Activated CD8-positive, alpha-beta memory T cell treated with anti-CD3 and anti-CD28 coated beads, Interleukin-2, amount 50 U/mL, for 48 hours (primary cell): ENCODE data around the gene ZC3H13.

ENCODE experiments used
- DNase-seq: peaks from one replicate; pipeline ENCODE4 v3.0.0-alpha.2; 2020

Gene ZC3H13

DNA sequence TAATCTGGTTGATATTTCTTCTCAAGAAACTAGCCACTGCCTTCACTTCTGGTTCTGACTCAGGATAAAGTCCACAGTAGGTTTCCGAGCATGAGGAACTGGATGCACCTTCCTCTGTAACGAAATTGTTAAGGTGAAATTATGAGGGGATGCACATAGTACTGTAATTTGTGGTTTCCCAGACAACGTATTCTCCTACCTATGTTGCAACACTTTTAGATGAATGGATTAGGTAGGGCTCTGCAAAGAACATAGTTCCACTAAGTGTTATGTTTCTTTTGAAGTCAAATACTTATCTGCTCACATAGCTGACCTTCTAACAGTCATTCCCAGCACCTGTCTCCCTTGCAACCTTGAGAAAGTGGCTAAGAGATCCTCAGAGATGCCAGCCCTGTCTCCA, 5.7 kb upstream of the ZC3H13 start:
- DNase-seq = no peak

DNA sequence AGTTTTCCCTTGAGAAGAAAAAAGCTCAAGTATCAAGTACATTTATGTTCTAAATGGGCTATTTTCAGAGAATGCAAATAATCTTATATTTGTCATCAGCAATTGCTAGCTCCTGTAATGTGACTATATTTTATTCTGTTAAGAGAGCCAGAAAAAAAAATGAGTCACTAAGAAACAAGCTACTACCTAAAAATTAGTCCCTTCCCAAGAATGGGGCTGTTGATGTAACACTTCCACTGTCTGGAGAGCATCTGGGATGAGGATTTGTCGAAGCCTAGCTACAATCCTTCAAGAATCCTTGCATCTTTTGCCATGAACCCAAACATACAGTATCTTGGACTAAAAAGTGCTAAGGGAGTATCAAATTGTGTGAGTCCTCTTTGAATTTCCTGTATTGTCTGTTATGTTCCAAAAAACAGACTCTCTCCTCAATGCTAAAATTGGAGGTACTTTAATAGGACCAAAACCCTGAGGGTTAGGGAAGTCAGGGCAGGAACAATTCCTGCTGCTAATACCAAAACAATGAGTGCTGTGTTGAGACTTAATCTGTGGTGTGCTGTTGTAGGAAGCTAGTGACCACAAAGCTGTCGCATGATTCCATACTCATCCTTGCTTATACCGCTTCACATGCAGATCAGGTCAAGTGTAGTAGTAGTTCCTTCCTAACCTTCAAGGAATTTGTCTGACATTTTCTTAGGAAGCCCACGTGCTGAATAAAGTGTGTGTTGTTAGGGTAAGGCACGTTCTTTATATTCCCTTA, 4.9 kb upstream of the ZC3H13 start:
- no peak for DNase-seq

DNA sequence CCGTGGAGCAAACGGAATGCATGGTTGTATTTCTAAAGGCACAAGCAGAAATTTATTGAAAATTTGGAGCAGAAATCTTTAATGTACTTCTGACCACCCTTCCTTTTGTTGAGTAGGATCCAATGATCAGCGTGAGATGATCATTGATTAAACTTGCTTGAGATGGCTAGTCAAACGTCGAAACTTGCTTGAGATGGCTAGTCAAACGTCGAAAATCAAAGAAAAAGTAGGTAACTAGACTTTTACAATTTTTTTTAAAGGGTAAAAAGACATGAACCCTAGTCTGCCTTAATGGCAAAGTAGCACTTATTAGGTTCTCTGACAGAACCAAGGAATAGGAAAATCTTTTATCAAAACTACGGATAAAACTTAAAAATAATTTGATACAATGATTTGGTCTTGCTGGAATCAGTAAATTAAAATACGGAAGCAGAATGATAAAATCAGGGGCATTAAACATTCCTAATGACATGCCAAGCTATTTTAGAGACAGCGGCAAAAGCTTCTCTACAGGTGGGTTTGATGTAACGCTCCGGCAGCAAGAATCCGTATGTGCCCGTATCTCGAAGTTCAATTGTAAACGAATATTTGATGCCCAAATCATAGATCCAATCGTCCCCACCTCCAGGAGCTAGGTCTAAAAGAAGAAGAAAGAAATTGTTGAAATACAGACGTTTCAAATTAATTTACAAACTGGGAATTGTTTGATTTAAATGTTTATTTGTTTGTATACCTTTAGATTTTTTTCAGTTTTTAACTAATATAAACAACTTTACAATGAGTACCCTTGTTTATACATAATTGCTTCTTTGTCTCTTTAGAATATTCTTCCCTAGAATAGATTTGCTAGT, 841 bp upstream of the ZC3H13 start:
- no peak for DNase-seq

DNA sequence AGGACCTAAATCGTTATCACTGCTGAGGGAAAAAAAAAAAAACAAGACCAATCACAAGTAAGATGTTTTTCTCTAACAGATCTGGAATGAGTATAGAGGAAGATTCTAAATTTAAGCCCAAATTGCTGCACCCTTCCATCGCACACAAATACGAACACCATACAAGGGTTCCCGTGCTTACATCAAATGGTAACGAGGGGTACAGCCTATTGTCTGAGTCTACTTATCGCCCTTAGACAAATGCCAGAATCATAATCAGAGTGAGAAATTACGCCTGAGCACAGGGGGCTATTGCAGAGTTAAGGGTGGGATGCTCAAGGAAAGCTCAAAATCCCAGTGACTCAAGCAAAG, 603 bp downstream of the ZC3H13 start:
- DNase-seq = no peak

DNA sequence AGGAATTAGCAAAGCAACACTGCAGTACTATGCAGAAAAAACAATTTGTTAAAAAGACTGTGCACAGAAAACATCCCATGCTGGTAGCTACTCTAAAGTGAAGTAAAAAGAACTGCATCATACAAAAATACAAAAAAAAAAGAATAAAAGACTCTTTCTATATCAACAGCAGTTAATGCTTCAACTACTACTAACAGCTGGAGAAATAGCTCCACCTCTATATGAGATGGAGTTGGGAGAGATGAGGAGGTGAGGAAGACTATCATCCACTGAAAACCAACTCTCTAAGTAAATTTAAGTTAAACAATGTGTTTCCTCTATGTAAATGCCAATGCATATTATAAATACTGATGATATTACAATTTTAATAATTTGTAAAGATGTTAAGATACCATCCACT, 1.8 kb downstream of the ZC3H13 start:
- DNase-seq = no peak

DNA sequence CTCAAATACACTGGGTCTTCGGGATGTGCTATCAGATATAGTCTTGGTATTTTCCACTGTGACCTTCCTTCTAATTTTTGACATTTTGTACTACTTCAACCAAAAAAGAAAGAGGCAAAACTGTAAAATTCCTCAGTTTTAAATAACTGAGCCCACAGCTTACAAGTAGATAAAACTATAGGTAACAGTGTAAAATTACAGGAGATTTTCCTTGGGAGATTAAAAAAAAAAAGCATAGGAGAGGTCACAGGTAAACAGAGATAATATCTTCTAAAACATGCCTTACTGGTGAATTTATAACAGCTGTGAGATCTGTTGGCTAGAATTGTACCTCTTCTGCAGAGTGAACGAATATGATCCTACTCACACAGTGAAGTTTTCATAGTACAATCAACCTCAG, 7.1 kb downstream of the ZC3H13 start:
- DNase-seq = no peak

DNA sequence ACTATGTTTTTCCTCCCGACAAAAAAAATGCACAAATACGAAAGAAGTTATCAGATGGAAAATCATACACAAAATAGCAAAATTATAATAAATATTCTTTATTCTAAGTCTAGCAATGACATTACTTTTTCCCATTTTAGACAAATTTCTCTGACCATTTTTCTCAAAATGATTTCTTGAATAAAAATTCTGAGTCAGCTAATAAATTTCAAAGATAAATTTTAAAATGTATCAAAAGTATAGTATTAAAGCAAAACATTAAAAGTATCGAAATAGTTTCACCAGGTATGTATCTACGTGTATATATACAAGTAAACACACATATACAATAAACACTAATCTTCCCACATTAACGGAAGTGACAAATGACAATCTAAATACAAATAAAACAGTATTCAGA, 8.9 kb downstream of the ZC3H13 start:
- no peak for DNase-seq

DNA sequence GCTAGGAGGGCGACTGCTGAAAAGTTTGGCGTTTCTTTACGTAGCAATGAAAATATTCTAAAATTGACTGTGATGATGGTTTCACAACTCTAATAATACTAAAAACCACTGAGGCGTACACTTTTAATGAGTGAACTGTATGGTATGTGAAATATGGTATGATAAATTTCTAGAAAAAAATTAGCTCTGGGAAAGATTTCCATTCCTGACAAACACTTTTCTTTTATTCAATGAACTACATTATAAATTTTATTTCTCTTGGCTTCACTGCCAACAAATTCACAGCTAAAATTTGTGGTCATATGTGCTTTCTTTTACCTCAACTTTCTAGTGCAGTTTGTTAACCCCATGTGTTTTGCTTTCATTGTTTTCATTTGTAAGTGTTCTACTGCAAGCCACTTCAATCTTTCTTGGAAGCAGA, 11.1 kb downstream of the ZC3H13 start:
- no peak for DNase-seq

DNA sequence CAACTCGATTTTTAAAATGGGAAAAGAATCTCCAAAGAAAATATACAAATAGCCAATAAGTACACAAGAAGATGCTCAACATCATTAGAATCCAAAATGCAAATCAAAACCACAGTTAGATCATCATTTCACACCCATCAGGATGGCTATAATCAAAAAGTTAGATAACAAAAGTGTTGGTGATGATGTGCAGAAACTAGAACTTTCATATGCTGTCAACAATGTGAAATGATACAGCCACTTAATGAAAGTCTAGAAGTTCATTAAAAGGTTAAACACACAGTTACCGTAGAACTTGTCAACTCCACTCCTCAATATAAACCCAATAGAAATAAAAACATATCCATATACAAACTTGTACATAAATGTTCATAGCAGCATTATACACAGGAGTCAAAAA, 11.8 kb downstream of the ZC3H13 start:
- DNase-seq = no peak

DNA sequence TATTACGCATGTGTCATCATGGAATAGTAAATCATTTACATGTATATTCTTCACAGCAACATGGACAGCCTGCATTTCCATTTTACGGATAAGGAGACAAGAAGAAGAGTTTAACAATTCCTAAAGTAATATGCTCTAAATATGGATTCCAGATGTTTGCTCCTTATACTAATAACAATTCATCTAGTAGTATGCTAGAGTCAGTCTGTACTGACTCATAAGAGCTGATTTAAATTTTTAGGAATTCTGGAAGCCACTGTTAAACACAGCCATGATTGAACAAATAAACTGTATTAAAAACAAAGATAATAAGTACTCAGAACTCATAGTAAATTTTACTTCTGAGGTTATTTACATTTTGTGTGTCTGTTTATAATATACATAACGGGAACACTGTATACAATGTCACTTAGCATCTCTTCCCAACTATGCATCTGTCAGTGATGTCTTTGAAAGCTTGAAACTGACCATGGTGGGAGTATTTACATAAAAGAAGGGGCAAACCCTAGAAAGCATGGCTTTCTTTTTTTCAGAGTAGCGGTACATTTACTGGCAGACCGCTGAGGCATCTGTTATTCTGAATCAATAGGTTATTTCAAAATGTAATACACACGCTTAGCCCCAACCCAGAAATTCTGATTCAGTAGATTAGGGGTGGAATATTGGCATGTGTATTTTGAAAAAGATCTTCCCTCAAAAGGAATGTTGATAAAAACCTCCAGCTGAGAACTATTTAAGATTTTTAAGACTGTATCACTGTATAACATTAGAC, 12.9 kb downstream of the ZC3H13 start:
- no peak for DNase-seq

DNA sequence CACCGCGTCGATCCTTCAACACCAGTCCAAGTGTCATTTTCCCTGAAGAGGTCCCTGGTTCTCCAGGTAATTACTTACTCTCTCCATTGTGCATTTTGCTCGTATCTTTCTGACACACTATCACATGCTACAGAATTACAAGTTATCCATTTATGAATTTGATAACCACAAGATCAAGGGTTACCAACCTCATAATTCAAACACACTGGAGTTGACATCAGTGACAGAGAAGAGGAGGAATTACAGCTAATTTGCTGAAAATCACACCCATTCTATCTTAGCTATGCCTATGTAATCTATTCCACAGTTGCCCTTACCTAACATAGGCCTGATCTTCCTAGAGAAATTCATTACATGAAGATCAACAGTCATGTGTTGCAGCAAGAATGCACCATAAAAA, 14.2 kb downstream of the ZC3H13 start:
- no peak for DNase-seq

DNA sequence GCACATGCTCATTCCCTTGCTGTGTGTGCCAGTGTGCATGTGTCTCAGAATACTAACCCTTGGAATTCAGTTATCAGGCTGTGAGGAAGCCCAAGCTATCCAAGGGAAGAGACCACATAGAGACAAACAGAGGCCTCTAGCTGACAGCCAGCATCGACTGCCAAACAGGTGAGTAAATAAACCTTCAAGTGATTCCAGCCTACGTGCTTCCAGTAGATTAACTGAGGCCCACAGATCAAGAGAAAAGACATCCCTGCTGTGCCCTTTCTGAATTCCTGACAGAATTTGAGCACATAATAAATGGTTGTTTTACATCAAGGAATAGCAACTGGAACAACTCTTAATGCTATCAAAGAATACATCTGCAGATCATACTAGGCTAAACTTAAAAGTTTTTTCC, 17.5 kb downstream of the ZC3H13 start:
- no peak for DNase-seq

DNA sequence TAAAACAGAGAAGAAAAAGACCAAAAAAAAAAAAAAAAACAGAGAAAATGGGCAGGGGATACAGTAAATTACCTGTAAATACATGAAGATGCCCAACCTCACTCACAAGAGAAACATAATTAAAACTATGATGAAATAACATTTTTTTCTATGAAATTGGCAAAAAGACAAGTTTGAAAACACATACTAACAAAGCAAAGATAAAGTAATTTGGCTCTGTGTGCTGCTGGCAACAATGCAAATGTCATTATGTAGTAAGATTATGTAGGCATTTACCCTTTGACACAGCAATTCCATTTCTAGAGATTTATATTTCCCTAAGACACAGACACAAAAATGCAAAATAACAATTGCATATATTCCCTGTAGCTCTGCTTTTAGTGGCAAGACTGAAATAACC, 20.2 kb downstream of the ZC3H13 start:
- DNase-seq = no peak

DNA sequence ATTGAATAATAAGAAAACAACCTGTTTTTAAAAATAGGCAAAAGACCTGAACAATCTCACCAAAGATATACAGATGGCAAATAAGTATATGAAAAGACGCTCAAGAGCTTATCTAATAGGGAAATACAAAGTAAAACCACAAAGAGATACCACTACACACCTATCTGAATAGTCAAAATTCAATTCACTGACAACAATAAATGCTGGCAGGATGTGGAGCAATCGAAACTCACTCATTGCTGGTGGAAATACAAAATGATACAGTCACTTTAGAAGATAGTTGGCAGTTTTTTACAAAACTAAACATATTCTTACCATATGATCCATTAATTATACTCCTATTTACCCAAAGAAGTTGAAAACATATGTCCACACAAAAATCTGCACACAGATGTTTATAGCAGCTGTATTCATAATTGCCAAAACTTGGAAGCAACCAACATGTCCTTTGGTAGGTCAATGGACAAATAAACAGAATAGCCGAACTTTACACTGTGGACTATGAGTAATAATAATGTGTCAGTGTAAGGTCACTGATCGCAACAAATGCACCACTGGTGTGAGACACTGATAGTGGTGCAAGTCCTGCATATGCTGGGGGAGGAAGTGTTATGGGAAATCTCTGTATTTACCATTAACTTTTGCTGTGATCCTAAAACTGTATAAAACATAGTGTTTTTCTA, 20.8 kb downstream of the ZC3H13 start:
- no peak for DNase-seq

DNA sequence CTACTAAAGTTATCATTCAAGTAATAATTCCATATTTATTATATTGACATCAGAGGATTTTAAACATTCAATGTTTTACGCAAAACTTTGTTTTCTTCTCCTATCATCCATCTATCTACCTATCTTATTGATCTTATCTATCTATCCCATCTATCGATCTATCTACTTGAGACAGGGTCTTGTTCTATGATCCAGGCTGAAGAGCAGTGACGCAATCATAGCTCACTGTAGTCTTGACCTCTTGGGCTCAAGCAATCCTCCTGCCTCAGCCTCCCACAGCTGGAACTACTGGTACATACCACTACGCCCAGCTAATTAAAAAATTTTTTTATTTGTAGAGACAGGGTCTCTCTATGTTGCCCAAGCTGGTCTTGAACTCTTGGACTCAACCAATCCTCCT, 27.4 kb downstream of the ZC3H13 start:
- DNase-seq = no peak

DNA sequence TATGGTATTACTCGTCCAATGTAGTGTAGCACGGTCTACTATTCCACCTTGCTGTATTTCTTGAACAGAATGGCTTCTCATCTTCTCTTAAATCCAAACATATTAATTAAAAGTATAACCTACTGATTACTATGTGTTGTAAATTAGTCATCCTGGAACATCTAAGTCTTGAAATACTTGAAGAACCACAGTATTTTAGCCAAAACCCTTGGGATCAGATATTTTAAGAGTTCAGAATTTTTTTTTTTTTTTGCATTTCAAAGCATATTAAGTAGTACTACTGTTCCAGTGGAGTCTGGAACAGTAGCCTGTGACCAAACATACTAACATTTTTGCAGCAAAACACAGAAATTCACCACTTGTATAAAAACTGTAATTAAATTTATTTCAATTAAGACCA, 30.1 kb downstream of the ZC3H13 start:
- no peak for DNase-seq

DNA sequence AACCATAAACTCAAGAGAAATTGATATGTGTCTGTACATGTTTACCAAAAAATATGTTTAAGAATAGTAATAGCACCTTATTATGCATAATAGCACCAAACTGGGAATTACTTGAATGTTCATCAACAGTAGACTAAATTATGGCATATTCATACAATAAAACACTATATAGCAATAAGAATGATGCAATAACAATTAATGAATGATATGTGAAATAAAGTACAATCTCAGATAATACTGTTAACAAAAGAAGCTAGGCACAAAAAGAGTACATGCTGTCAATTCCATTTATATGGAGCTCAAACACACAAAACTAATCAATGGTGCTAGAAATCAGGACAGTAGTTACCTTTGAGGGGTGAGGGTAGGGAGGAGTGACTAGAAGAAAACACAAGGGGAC, 36.3 kb downstream of the ZC3H13 start:
- no peak for DNase-seq

DNA sequence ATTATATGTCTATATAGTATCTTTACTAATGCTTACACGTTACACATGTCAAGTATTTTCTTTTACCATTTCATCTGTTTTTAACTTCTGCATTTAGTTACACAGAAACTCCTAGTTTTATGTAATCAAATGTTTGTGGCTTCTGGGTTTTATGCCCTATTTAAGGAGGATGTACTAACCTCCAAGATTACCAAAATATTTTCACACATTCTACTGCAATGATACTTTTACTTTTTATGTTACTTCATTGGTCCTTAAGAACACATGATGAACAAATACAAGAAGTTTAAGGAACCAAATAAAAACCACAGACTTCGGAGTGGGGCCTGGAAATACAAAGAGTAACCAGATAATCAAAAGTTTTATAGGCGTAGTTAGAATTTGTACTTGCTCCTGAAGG, 37.2 kb downstream of the ZC3H13 start:
- no peak for DNase-seq

DNA sequence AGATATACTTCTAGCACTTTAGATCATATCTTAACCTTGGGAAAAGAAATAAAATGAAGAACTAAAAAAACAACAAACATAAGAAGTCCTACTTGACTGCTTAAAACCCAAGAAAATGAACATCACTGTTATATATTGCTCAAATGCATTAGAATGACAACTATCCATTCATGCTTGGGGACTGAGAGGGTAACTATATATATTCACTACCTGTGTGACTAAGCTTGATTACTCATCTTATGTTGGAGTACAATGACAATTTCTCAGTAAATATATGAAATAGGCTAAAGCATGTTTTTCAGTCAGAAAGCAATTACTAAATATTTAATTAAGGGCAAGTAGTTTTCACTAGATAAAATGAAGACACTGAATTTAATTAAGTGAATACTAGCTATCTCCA, 40.1 kb downstream of the ZC3H13 start:
- DNase-seq = no peak

DNA sequence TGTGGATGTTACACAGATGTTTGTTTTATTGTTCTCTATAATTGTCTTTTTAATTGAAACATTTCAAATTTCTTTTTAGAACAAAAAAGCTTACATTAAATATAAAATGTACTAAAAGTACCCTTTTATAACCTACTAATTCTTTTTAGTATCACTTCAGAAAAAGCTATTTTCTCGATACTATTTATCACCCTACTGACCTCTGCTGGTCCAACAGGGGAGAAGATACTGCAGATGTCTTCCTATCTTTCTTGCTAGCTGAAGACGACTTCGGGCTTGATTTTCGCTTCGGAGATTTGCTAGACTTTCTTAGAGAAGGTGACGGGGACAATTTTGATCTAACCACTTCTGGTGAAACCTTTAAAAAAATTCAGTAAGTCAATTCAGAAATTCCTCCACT, 42.4 kb downstream of the ZC3H13 start:
- DNase-seq = no peak

DNA sequence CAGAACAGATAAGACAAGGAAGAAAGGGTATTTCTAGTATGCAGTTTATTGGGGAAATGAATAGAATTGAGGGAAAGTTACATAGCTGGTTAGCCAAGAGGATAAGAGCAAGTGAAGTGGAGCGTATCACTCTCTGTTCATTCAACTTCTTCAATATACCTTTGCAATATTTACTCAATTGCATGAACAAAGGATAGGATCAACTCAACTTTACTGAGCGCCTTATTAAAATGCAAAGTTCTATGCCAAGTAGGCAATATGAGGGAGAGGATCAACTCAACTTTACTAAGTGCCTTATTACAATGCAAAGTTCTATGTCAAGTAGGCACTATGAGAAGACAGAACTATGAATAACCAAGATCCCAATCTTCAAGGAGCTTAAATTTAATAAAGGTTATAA, 43.9 kb downstream of the ZC3H13 start:
- DNase-seq = no peak

DNA sequence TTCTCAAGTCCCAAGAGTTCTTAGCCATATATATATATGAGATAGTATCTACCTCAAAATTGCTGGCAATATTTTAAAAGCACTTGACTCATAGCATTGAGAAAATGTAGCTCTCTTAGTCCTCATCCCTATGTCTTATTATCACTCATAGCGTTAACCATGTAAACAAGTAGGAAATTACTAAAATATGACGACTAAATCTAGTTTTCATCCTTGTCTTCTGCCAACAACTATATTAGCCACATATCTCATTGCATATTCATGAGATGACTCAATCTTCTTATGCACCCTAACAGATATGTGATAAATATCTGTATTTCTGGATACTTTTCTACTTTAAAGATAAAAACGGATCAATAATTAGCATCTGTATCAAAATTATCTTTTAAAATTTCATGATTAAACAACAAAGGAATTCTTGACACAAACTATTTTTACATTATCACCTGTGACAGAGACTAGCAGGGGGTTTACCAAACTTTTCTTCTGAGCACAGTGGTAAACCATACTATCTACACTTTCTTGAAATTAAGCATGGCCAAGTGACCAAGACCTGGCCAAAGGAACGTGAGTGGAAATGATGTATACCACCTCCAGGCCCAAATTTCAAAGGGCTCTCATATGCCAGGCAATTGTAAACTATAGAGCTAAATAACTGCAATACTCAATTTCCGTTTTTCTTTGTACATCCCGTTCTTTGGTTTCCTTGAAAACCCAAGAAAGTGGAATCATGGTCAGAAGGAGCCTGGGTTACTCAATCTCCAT, 45.7 kb downstream of the ZC3H13 start:
- DNase-seq = no peak

DNA sequence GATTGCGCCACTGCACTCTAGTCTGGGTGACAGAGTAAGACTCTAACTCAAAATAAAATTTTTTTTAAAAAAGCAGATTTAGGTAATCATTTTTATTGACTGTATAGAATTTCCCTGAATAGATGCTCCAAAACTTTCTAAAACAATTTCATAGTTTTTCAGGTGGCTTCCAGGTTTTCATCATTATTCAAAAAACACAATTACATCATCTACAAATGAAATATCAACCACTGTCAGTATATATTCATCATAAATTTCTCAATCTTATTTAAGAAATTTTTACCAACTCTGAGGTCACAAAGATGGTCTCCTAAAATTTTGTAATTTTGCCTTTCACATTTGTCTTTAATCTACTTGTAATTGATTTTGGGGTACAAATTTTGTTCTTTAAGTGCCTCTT, 48.1 kb downstream of the ZC3H13 start:
- no peak for DNase-seq
